CD4-positive, alpha-beta T cell treated with Interleukin-4 for 4 hours (primary cell): ENCODE measurements around the gene C16orf92.

Experiments
- DNase-seq: peaks from one replicate; pipeline ENCODE4 v3.0.0-alpha.2; 2020

C16orf92 gene

GRCh38 chr16:30063278-30063892, 40.4 kb downstream of the C16orf92 start:
- DNase-seq: no peak

GRCh38 chr16:30063893-30064728, 41.1 kb downstream of the C16orf92 start:
- peak; percentile 76 for DNase-seq

- DNase-seq: no peak
These were observed 41.7 kb downstream of the C16orf92 start for GRCh38 chr16:30064729-30065101.

- peak; percentile 95 for DNase-seq
These were observed 42.3 kb downstream of the C16orf92 start, which contains the start of gene ALDOA for GRCh38 chr16:30065102-30065942. ALDOA (plus strand) TSS chr16:30065760; CDS start chr16:30066898, 1,138 bp downstream.

GRCh38 chr16:30065943-30066760, 43.2 kb downstream of the C16orf92 start:
- no peak for DNase-seq

- DNase-seq: no peak
These were observed 44.0 kb downstream of the C16orf92 start for GRCh38 chr16:30066761-30067583.

- no peak for DNase-seq
These were observed 44.6 kb downstream of the C16orf92 start for GRCh38 chr16:30067584-30067916.

- no peak for DNase-seq
These were observed 45.3 kb downstream of the C16orf92 start for GRCh38 chr16:30068333-30068732.

- peak; percentile 52 for DNase-seq
These were observed 46.0 kb downstream of the C16orf92 start for GRCh38 chr16:30068750-30069610.

- DNase-seq: no peak
These were observed 46.8 kb downstream of the C16orf92 start for GRCh38 chr16:30069611-30070462.

- DNase-seq: no peak
These were observed 47.5 kb downstream of the C16orf92 start for GRCh38 chr16:30070490-30070889.
